Ovary (tissue), 9 donors: ENCODE measurements around the gene FA2H. TPM values are rescaled to one million over a fixed set of nuclear protein-coding genes. Genes with fewer than 3 reads are reported as not detected.

ENCODE experiments used
- DNase-seq, 5 donors: peaks; one replicate each; pipeline ENCODE4 v3.0.0-alpha.2; 2019 to 2020
- H3K27ac ChIP-seq, 2 donors: fragments of 200-600 bp; one replicate each; pipeline versions ENCODE4 v1.5.1 to v1.8.0; 2019 to 2022
- H3K27me3 ChIP-seq: fragments of 200-600 bp; one replicate; pipeline ENCODE4 v1.8.0; 2022
- H3K36me3 ChIP-seq: fragments of 200-600 bp; sonication (generic); one replicate; pipeline ENCODE4 v1.5.1; 2019
- H3K4me1 ChIP-seq: one replicate; pipeline ENCODE4 v1.8.1; 2013; ENCODE audit warnings: mild to moderate bottlenecking, moderate library complexity; ENCODE audit not compliant: insufficient read depth
- H3K4me3 ChIP-seq: fragments of 200-600 bp; sonication (generic); one replicate; pipeline ENCODE4 v1.5.1; 2017
- H3K9me3 ChIP-seq, 2 donors: fragments of 200-600 bp in 1 of 2; sonication (generic) in 1 of 2; one replicate each; pipeline versions ENCODE4 v1.5.1 to v1.8.1; 2013 to 2019; ENCODE audit warnings: mild to moderate bottlenecking in 1 of 2, moderate library complexity in 1 of 2
- EP300 ChIP-seq: sonication (generic); formaldehyde crosslinking; IDR thresholded peaks from one replicate; pipeline ENCODE4 v1.6.1; 2017; ENCODE audit warnings: antibody characterized with exemption
- POLR2A ChIP-seq: fragments of 450-650 bp; IDR thresholded peaks from one replicate; pipeline ENCODE4 v1.6.1; 2017; ENCODE audit warnings: antibody characterized with exemption, mild to moderate bottlenecking, moderate library complexity
- WGBS, 3 donors: extraction: QIAGEN DNeasy Blood & Tissue Kit in 1 of 3; methylation state at CpG; one replicate each; pipeline versions ENCODE4 v1.1.5 to v1.1.7; 2013 to 2017; 5-methylcytosine and 5-hydroxymethylcytosine counted together
- intact Hi-C, 4 donors: fragments of 100-400 bp; cut with DNase I; formaldehyde crosslinking; loops; one replicate each; pipeline versions ENCODE4 v1.11.0 to v1.15.1; 2022 to 2023
- polyA plus RNA-seq, 2 donors: library from polyadenylated mRNA; stranded (reverse); fragments of 200-250 nt in 1 of 2; fragments of 350-450 nt in 1 of 2; fragmentation: Illumina TruSeq in 1 of 2; extraction: RNeasy Lipid Tissue Mini Kit (QIAGEN cat#74804) in 1 of 2; gene quantifications; one replicate each; pipeline ENCODE4 v1.2.3, GENCODE V29; 2013 to 2014
- total RNA-seq, 7 donors: library from RNA; depleted of rRNA in 2 of 7; stranded (reverse); fragments of >200 nt in 2 of 7; fragmentation: NEBNext Ultra II Directional in 3 of 7; extraction: Animal tissue kit (Norgen Biotek cat#: 25700) in 3 of 7; gene quantifications; one replicate each; pipeline versions ENCODE4 v1.1.0 to v1.2.4, GENCODE V29; 2016 to 2023
- TF ChIP-seq, protein P1 (sequence below), 3 donors: fragments of 450-650 bp in 2 of 3; fragments of 200-600 bp in 1 of 3; IDR thresholded peaks; one replicate each; pipeline versions ENCODE4 v1.5.1 to v1.8.0; 2016 to 2022; ENCODE audit warnings: antibody characterized with exemption in 3 of 3, mild to moderate bottlenecking in 1 of 3
- donor health status: DM: no; HTN: no; CAD: no; lungs with moderate emphysema.
- donor health status: DM: no; HTN: no; CAD: no.
- donor health status: Bipolar disorder and iron deficiency.
- donor health status: DM: yes; HTN: yes; CAD: no.
- donor health status: DM: no; HTN: no; CAD: no.
- donor health status: DM: yes; HTN: yes; CAD: no.

Gene FA2H
- total and polyA plus RNA-seq, 9 donors = 0.02 to 1.3 (median 0.49) TPM; not detected in 3

- TF ChIP-seq POLR2A (no peak), EP300 (no peak)
- TF ChIP-seq, protein P1, sequence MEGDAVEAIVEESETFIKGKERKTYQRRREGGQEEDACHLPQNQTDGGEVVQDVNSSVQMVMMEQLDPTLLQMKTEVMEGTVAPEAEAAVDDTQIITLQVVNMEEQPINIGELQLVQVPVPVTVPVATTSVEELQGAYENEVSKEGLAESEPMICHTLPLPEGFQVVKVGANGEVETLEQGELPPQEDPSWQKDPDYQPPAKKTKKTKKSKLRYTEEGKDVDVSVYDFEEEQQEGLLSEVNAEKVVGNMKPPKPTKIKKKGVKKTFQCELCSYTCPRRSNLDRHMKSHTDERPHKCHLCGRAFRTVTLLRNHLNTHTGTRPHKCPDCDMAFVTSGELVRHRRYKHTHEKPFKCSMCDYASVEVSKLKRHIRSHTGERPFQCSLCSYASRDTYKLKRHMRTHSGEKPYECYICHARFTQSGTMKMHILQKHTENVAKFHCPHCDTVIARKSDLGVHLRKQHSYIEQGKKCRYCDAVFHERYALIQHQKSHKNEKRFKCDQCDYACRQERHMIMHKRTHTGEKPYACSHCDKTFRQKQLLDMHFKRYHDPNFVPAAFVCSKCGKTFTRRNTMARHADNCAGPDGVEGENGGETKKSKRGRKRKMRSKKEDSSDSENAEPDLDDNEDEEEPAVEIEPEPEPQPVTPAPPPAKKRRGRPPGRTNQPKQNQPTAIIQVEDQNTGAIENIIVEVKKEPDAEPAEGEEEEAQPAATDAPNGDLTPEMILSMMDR (IDR thresholded peaks at IDR 0.05) = no peak
- Histone ChIP-seq H3K4me1 (peaks cover 7% of the 10 kb centered on the region), H3K4me3 (no peak overlapping the region), H3K9me3 (no peaks in the 10 kb centered on the region), H3K27me3 (no peaks in the 10 kb centered on the region), H3K27ac (no peak overlapping the region), H3K36me3 (no peaks in the 10 kb centered on the region)
- intact Hi-C loops = no loop called here
- 63 to 69% (median 68%) methylated on average over 11 of the region's 11 CpGs for WGBS, 3 donors
- no peak for DNase-seq
These were observed 2.8 kb downstream of the FA2H start for GRCh38 chr16:74771656-74772315.

DNA sequence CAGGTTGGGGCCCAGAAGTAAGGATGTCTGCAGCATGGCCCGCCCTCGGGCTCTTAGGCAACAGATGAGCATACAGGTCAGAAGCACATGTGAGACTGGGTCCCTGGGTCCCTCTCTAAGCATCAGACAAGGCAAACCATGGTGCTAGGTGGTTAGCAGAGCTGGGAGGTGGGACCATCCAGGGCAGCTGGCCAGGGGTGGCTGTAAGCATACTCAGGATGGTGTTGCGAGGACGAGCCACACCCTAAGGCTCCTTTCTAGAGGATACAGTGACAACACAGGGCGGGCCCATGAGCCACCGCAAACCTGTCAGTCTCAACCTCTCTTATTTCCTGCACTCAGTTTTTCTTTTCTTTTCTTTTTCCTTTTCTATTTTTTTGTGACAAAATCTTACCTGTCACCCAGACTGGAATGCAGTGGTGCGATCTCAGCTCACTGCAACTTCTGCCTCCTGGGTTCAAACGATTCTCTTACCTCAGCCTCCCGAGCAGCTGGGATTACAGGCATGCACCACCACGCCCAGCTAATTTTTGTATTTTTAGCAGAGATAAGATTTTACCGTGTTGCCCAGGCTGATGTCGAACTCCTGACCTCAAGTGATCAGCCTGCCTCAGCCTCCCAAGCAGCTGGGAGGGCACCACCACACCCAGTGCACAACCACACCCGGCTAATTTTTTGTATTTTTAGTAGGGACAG lies 3.6 kb downstream of the FA2H start:
- no peak for DNase-seq
- Histone ChIP-seq H3K27ac (no peak overlapping the region), H3K9me3 (no peaks in the 10 kb centered on the region), H3K4me3 (no peak overlapping the region), H3K4me1 (peaks cover 7% of the 10 kb centered on the region), H3K36me3 (no peaks in the 10 kb centered on the region), H3K27me3 (no peaks in the 10 kb centered on the region)
- TF ChIP-seq EP300 (no peak), POLR2A (no peak)
- TF ChIP-seq, protein P1 (IDR thresholded peaks at IDR 0.05) = no peak
- intact Hi-C loops = no loop called here
- 78 to 81% (median 79%) methylated on average over 13 of the region's 13 CpGs for WGBS, 3 donors

DNA sequence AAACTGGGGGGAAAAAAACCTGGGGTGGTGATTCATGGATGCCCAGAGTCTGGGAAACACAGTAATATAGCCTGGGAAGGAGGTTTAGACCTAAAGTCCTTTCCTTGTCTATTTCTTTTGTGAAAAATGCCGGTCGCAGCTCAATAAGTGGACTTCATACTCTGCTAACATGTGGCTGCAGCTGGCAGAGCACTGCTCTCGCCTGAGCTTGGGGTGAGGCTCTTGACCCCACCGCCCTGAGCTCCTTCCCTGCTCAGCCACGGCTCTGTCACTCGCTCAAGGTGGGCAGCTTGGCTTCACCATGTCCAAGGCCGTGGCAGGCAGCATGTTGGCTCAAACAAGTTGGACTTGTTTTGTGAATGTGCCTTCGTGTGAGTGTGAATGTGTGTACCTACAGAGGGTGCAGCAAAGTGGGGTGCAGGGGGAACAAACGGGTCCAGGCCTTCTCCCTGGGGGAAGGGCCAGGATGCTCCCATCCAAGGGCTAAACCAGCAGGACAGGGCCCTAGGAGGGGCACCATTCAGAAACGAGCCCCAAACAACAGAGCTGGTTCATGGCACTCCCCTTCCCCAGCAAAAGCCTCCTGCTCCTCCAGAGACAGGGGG lies 4.9 kb downstream of the FA2H start:
- intact Hi-C loops = no loop called here
- Histone ChIP-seq H3K4me3 (no peak overlapping the region), H3K27me3 (no peaks in the 10 kb centered on the region), H3K4me1 (peaks cover 7% of the 10 kb centered on the region), H3K9me3 (no peaks in the 10 kb centered on the region), H3K27ac (no peak overlapping the region), H3K36me3 (no peaks in the 10 kb centered on the region)
- DNase-seq = no peak
- WGBS, 3 donors = 59 to 71% (median 69%) methylated on average over 10 of the region's 10 CpGs
- TF ChIP-seq, protein P1 (IDR thresholded peaks at IDR 0.05) = no peak
- TF ChIP-seq EP300 = no peak

- H3K27me3 ChIP-seq = no peaks in the 10 kb centered on the region
- no peaks in the 10 kb centered on the region for H3K4me1 ChIP-seq
- H3K27ac ChIP-seq = no peak overlapping the region
- DNase-seq = no peak
- intact Hi-C loops = no loop called here
- H3K36me3 ChIP-seq = no peaks in the 10 kb centered on the region
- no peak overlapping the region for H3K4me3 ChIP-seq
- H3K9me3 ChIP-seq = no peaks in the 10 kb centered on the region
- WGBS, 3 donors = 56 to 62% (median 59%) methylated on average over 6 of the region's 6 CpGs
- TF ChIP-seq POLR2A (no peak), EP300 (no peak)
- TF ChIP-seq, protein P1 (IDR thresholded peaks at IDR 0.05) = no peak
These were observed 6.4 kb downstream of the FA2H start for GRCh38 chr16:74768239-74768638.
